GM12878 (cell line): ENCODE measurements around the gene GIPC3. TPM values are rescaled to one million over a fixed set of nuclear protein-coding genes. Genes with fewer than 3 reads are reported as not detected.
A peak's percentile ranks its signal among the peaks of the same experiment; 100 is the strongest.

ENCODE experiments used
- ATAC-seq: fragments of 200-7000 bp; cut with Tn5 transposase; 3 replicates; pipeline ENCODE4 v1.9.1; 2020; ENCODE audit warnings: mild to moderate bottlenecking, moderate library complexity
- BruUV-seq: library from RNA; stranded (reverse); fragments of 400-500 nt; replicated peaks from 2 replicates; lab custom pipeline; 2021; lab: Mats Ljungman, UMichigan
- CTCF ChIA-PET: fragments of 300-600 bp; sonication (Branson Sonifier 250); formaldehyde crosslinking; extraction: SDS; loops from one replicate; lab custom pipeline; 2021; ENCODE audit warnings: inconsistent platforms; lab: Yijun Ruan, JAX
- POLR2A ChIA-PET: fragments of 350-600 bp; formaldehyde crosslinking; extraction: SDS; loops from one replicate; lab custom pipeline; 2021; ENCODE audit warnings: inconsistent platforms; lab: Charles Lee
- RAD21 ChIA-PET: fragments of 300-600 bp; sonication (Branson Sonifier 250); formaldehyde crosslinking; loops from one replicate; lab custom pipeline; 2023; ENCODE audit warnings: antibody characterized with exemption; ENCODE audit not compliant: unreplicated experiment; lab: Charles Lee
- SMC1A ChIA-PET: fragments of 300-600 bp; sonication (Branson Sonifier 250); formaldehyde crosslinking; loops from one replicate; lab custom pipeline; 2023; ENCODE audit not compliant: unreplicated experiment, uncharacterized antibody; lab: Charles Lee
- DNase-seq: peaks from one replicate; pipeline ENCODE4 v3.0.0-alpha.2; 2011; ENCODE audit warnings: low read depth, low spot score
- FAIRE-seq: peaks from 3 replicates; lab custom pipeline; 2011; peaks lifted over from hg19 to GRCh38; lab: Jason Lieb, UNC
- H2AFZ ChIP-seq: 2 replicates; pipeline ENCODE4 v1.6.0; 2011; ENCODE audit warnings: low read depth, low read length, control low read depth; ENCODE audit not compliant: control insufficient read depth
- H3K27ac ChIP-seq: 2 replicates; pipeline ENCODE4 v1.5.1; 2011; ENCODE audit warnings: control low read depth; ENCODE audit not compliant: control insufficient read depth, insufficient read depth
- H3K27me3 ChIP-seq, 2 experiments: replicated peaks in 1 of 2; 2 replicates each; pipeline versions ENCODE4 v1.6.0 to v1.6.1; 2011; ENCODE audit warnings: low read length in 1 of 2; ENCODE audit not compliant: control insufficient read depth in 2 of 2, insufficient read depth in 2 of 2
- H3K36me3 ChIP-seq, 2 experiments: 2 replicates each; pipeline ENCODE4 v1.5.1; 2011; ENCODE audit warnings: low read length in 1 of 2; ENCODE audit not compliant: control insufficient read depth in 2 of 2, insufficient read depth in 2 of 2
- H3K4me1 ChIP-seq: 2 replicates; pipeline ENCODE4 v1.6.1; 2011; ENCODE audit warnings: mild to moderate bottlenecking, low read length, moderate library complexity, mixed read lengths; ENCODE audit not compliant: control insufficient read depth, insufficient read depth
- H3K4me2 ChIP-seq: 2 replicates; pipeline ENCODE4 v1.6.0; 2011; ENCODE audit warnings: control low read depth; ENCODE audit not compliant: control insufficient read depth, insufficient read depth
- H3K4me3 ChIP-seq: fragments of 200-600 bp; sonication (generic); 2 replicates; pipeline ENCODE4 v1.5.1; 2016
- H3K79me2 ChIP-seq: 2 replicates; pipeline ENCODE4 v1.6.0; 2011; ENCODE audit warnings: low read length; ENCODE audit not compliant: control insufficient read depth, insufficient read depth
- H3K9ac ChIP-seq: 2 replicates; pipeline ENCODE4 v1.8.0; 2011; ENCODE audit warnings: low read length, control low read depth, mixed read lengths; ENCODE audit not compliant: control insufficient read depth, insufficient read depth
- H3K9me3 ChIP-seq: replicated peaks from 3 replicates; pipeline ENCODE4 v1.5.1; 2011; ENCODE audit warnings: mild to moderate bottlenecking, low read length; ENCODE audit not compliant: control insufficient read depth, insufficient read depth
- H4K20me1 ChIP-seq: 2 replicates; pipeline ENCODE4 v1.6.0; 2011; ENCODE audit not compliant: control insufficient read depth, insufficient read depth
- BACH1 ChIP-seq: fragments of 450-650 bp; IDR thresholded peaks from 2 replicates; pipeline ENCODE4 v1.6.1; 2017; ENCODE audit warnings: mild to moderate bottlenecking, borderline replicate concordance
- CHD4 ChIP-seq: fragments of 200-600 bp; sonication (generic); IDR thresholded peaks from 2 replicates; pipeline ENCODE4 v1.6.1; 2016; ENCODE audit warnings: mild to moderate bottlenecking
- CTCF ChIP-seq, 3 experiments: IDR thresholded peaks in 2 of 3; conservative IDR thresholded peaks in 1 of 3; 2 replicates each; pipeline ENCODE4 v1.5.1; 2011; ENCODE audit warnings: low read depth in 3 of 3, low read length in 3 of 3, mild to moderate bottlenecking in 3 of 3, control low read depth in 2 of 3, moderate library complexity in 2 of 3, inconsistent platforms in 1 of 3, mixed read lengths in 1 of 3; ENCODE audit not compliant: control insufficient read depth in 2 of 3, insufficient read depth in 1 of 3; ENCODE audit errors: extremely low read depth in 1 of 3
- EP300 ChIP-seq, 2 experiments: fragments of 150-350 bp in 1 of 2; IDR thresholded peaks; 2 replicates each; pipeline ENCODE4 v1.6.1; 2011 to 2012; ENCODE audit warnings: low read depth in 2 of 2, low read length in 2 of 2, borderline replicate concordance in 1 of 2, improper control_type of control experiment in 1 of 2, inconsistent platforms in 1 of 2; ENCODE audit not compliant: control insufficient read depth in 1 of 2
- HSF1 ChIP-seq: fragments of 150-350 bp; IDR thresholded peaks from 2 replicates; pipeline ENCODE4 v1.6.1; 2014; ENCODE audit warnings: mild to moderate bottlenecking, low read depth, low read length
- NFIC ChIP-seq: IDR thresholded peaks from 2 replicates; pipeline ENCODE4 v1.6.1; 2012; ENCODE audit warnings: low read depth, mild to moderate bottlenecking, inconsistent platforms, low read length, moderate library complexity
- NFYB ChIP-seq: IDR thresholded peaks from 2 replicates; pipeline ENCODE4 v1.6.1; 2011; ENCODE audit warnings: low read depth, mild to moderate bottlenecking, low read length, improper control_type of control experiment, moderate library complexity; ENCODE audit not compliant: insufficient read depth
- NRF1 ChIP-seq: conservative IDR thresholded peaks from 2 replicates; pipeline ENCODE4 v1.6.1; 2011; ENCODE audit warnings: mild to moderate bottlenecking, low read depth, low read length, improper control_type of control experiment
- PML ChIP-seq: IDR thresholded peaks from 2 replicates; pipeline ENCODE4 v1.6.1; 2012; ENCODE audit warnings: low read length, inconsistent platforms
- POLR2A ChIP-seq: IDR thresholded peaks from 2 replicates; pipeline ENCODE4 v1.6.1; 2011; ENCODE audit warnings: low read depth, mild to moderate bottlenecking, low read length
- SIN3A ChIP-seq: IDR thresholded peaks from 2 replicates; pipeline ENCODE4 v1.6.1; 2012; ENCODE audit warnings: low read depth, low read length, improper control_type of control experiment
- SMARCA5 ChIP-seq: fragments of 450-650 bp; IDR thresholded peaks from 2 replicates; pipeline ENCODE4 v1.6.1; 2017; ENCODE audit warnings: mild to moderate bottlenecking
- SREBF1 ChIP-seq: IDR thresholded peaks from 2 replicates; pipeline ENCODE4 v1.6.1; 2012; ENCODE audit warnings: mild to moderate bottlenecking, low read length
- ZSCAN29 ChIP-seq: fragments of 450-650 bp; IDR thresholded peaks from 2 replicates; pipeline ENCODE4 v1.6.1; 2017; ENCODE audit warnings: mild to moderate bottlenecking, moderate library complexity
- ZZZ3 ChIP-seq: IDR thresholded peaks from 2 replicates; pipeline ENCODE4 v1.6.1; 2011; ENCODE audit warnings: low read depth; ENCODE audit not compliant: control insufficient read depth, insufficient read length
- WGBS: methylation state at CpG from one replicate; pipeline ENCODE4 v1.1.6; 2016; ENCODE audit warnings: low lambda C conversion rate; ENCODE audit not compliant: insufficient replicate concordance, insufficient coverage; ENCODE audit errors: missing lambda C conversion rate; 5-methylcytosine and 5-hydroxymethylcytosine counted together
- in situ Hi-C: fragments of 300-500 bp; cut with MboI; formaldehyde crosslinking; loops from 9 replicates; pipeline ENCODE4 v1.14.3; 2018; ENCODE audit warnings: mixed read lengths
- intact Hi-C: fragments of 100-400 bp; cut with micrococcal nuclease; formaldehyde crosslinking; loops from one replicate; pipeline ENCODE4 v1.14.2; 2022; ENCODE audit not compliant: unreplicated experiment
- polyA plus RNA-seq, 11 experiments: library from polyadenylated mRNA; depleted of rRNA in 4 of 11; unstranded in 6 of 11; stranded (reverse) in 5 of 11; fragments of >200 nt; fragmentation: Nextera tagmentation in 4 of 11; fragmentation: Illumina TruSeq in 1 of 11; extraction: Ambion mirVana in 4 of 11; extraction: Trizol in 1 of 11; gene quantifications; 1 replicate in 1 of 11; 2 replicates in 10 of 11; pipeline versions ENCODE4 v1.2.1 to v1.2.3, GENCODE V29; 2011 to 2016; ENCODE audit warnings: inconsistent platforms in 2 of 11, missing spikeins in 2 of 11, low read depth in 1 of 11
- total RNA-seq, 4 experiments: library from RNA; depleted of rRNA in 3 of 4; stranded (reverse); fragments of >200 nt in 3 of 4; fragmentation: Illumina TruSeq in 1 of 4; extraction: Trizol in 1 of 4; gene quantifications; 2 replicates each; pipeline versions ENCODE4 v1.2.1 to v1.2.3, GENCODE V29; 2013 to 2021

GIPC3 gene
- total and polyA plus RNA-seq, 10 of the 15 experiments (the other 5 are each of a cell fraction or from before 2014, with no cell fraction given) = not detected

GRCh38 chr19:3547301-3547731 is 38.0 kb upstream of the GIPC3 start (continued):
- TF ChIP-seq CTCF (IDR thresholded peaks at IDR 0.05 in 2 of 3, conservative IDR thresholded peaks at IDR 0.05 in 1 of 3; ENCODE audit: control insufficient read depth in 2 of 3, extremely low read depth in 1 of 3, insufficient read depth in 1 of 3, low read depth in 3 of 3, low read length in 3 of 3) (peak; percentile 30 to 71 (median 63)), SMARCA5 (peak; percentile 68), CHD4 (no peak), ZSCAN29 (no peak), SREBF1 (no peak), NFYB (no peak), POLR2A (peak; percentile 31; the same call in 1 of the 2 replicates), SIN3A (no peak), PML (no peak), EP300 (IDR thresholded peaks at IDR 0.05; ENCODE audit: borderline replicate concordance in 1 of 2, control insufficient read depth in 1 of 2, low read depth in 2 of 2, low read length in 2 of 2) (no peak), ZZZ3 (no peak), NRF1 (no peak)

GRCh38 chr19:3547767-3548282 is 37.5 kb upstream of the GIPC3 start:
- ChIA-PET SMC1A (no interaction called here), RAD21 (no interaction called here), CTCF (interaction anchor here (1.3 to 1.6 kb wide), 2 partner anchors 9 to 69 kb away, joined by 3 to 4 read pairs; partner anchors contain the start of gene TEKTIP1), POLR2A (no interaction called here)
- intact Hi-C loops = loop anchor here (5.0 kb wide), 1 partner anchor 159 kb away; the partner anchor contains the start of gene TJP3
- WGBS = 96% methylated on average over 36 of the region's 36 CpGs
- peaks cover 5% of the 10 kb centered on the region for H3K4me1 ChIP-seq
- no peak overlapping the region for H3K27ac ChIP-seq
- peaks cover 2 to 9% of the 10 kb centered on the region in 2 experiments; a peak in 3 of 4 replicates for H3K36me3 ChIP-seq
- BruUV-seq = no TSS peak
- H3K9ac ChIP-seq = no peak overlapping the region
- in situ Hi-C loops = no loop called here
- H3K4me2 ChIP-seq = no peak overlapping the region
- H3K79me2 ChIP-seq = peaks cover 4% of the 10 kb centered on the region
- TF ChIP-seq NFIC (no peak), NFYB (no peak), BACH1 (no peak), HSF1 (no peak)
- DNase-seq (no peak), FAIRE-seq (no peak), ATAC-seq (no peak)
- no peaks in the 10 kb centered on the region for H3K27me3 ChIP-seq
- H2AFZ ChIP-seq = no peak overlapping the region
- H3K4me3 ChIP-seq = no peak overlapping the region
- no peaks in the 10 kb centered on the region for H3K9me3 ChIP-seq
- no peaks in the 10 kb centered on the region for H4K20me1 ChIP-seq
